ENCODE measurements around the gene CDC42SE2. TPM values are rescaled to one million over a fixed set of nuclear protein-coding genes. Genes with fewer than 3 reads are reported as not detected.

CDC42SE2 gene
- total and polyA plus RNA-seq, 2 of the 4 experiments (the other 2 are of a cell fraction), result 12.5 to 19.4 TPM

- no peak overlapping the region for H3K56ac ChIP-seq (ENCODE audit: extremely low read depth, insufficient read depth, low read length)
- H3K14ac ChIP-seq (replicated peaks; ENCODE audit: low read depth, low read length), result no peak overlapping the region
- H3K27ac ChIP-seq (ENCODE audit: insufficient read depth, low read length), result no peak overlapping the region
- CTCF ChIA-PET, result interaction anchor here (1.2 kb wide), 1 partner anchor 9 kb away, joined by 4 read pairs; no protein-coding TSS in a partner anchor
- H3K4me1 ChIP-seq (ENCODE audit: control insufficient read depth, insufficient read depth, low read length), result peaks cover 3% of the 10 kb centered on the region
- DNase-seq, result no peak
- peaks cover 26 to 39% of the 10 kb centered on the region in 2 experiments for H3K79me1 ChIP-seq (ENCODE audit: low read depth in 1 of 2, low read length in 2 of 2)
- H4K8ac ChIP-seq (ENCODE audit: low read depth in 2 of 2, low read length in 2 of 2), result no peak overlapping the region
- dilution Hi-C loops (cut with HindIII; ENCODE audit: low sequenced_read_pairs, unreplicated experiment), result no loop called here
- H4K20me1 ChIP-seq (ENCODE audit: insufficient read depth, low read length), result no peaks in the 10 kb centered on the region
- no peak for ATAC-seq (ENCODE audit: low read depth)
- no peak overlapping the region for H3K4ac ChIP-seq (ENCODE audit: low read depth, low read length)
- no peaks in the 10 kb centered on the region for H3K36me3 ChIP-seq (ENCODE audit: control insufficient read depth, insufficient read depth, low read length)
- no peak overlapping the region for H3K23ac ChIP-seq (ENCODE audit: low read depth, low read length)
- in situ Hi-C loops (cut with MboI; ENCODE audit: low sequenced_read_pairs), result no loop called here
- H2BK20ac ChIP-seq (ENCODE audit: low read depth, low read length), result no peak overlapping the region
- no TSS peak for BruUV-seq (replicated peaks)
- H3K4me3 ChIP-seq (ENCODE audit: insufficient read depth, low read depth, low read length), result no peak overlapping the region
- H3K27me3 ChIP-seq (ENCODE audit: control insufficient read depth, insufficient read depth, low read length), result no peaks in the 10 kb centered on the region
- no peak overlapping the region for H3K18ac ChIP-seq (ENCODE audit: low read depth, low read length)
- H4K5ac ChIP-seq (ENCODE audit: low read depth, low read length), result no peak overlapping the region
- H3K9me1 ChIP-seq (ENCODE audit: insufficient read depth, low read length), result peaks cover 3% of the 10 kb centered on the region; the same call in 1 of the 2 replicates
- H2AFZ ChIP-seq (replicated peaks; ENCODE audit: low read length, poor library complexity), result no peak overlapping the region
- WGBS, 2 experiments (ENCODE audit: extremely low coverage in 2 of 2, insufficient read length in 1 of 2), result no CpG with 5 or more reads among the region's 4 CpGs
- H3K4me2 ChIP-seq (ENCODE audit: low read depth, low read length), result no peak overlapping the region
- no peak overlapping the region for H2AK5ac ChIP-seq (ENCODE audit: low read depth, low read length)
- H2BK120ac ChIP-seq (ENCODE audit: low read depth, low read length), result no peak overlapping the region
- intact Hi-C loops (cut with micrococcal nuclease), result no loop called here
- no peaks in the 10 kb centered on the region for H3K9me3 ChIP-seq (ENCODE audit: control insufficient read depth, insufficient read depth, low read length)
- POLR2A ChIA-PET (ENCODE audit: unreplicated experiment), result no interaction called here
- H2BK5ac ChIP-seq (ENCODE audit: low read depth, low read length, poor library complexity, severe bottlenecking), result no peak overlapping the region
- TF ChIP-seq NFE2L2 (IDR thresholded peaks at IDR 0.05; ENCODE audit: low read depth, low read length) (no peak), FOS (IDR thresholded peaks at IDR 0.05; ENCODE audit: low read depth, low read length) (no peak), USF2 (IDR thresholded peaks at IDR 0.05; ENCODE audit: low read depth, low read length) (no peak), MAZ (IDR thresholded peaks at IDR 0.05; ENCODE audit: borderline replicate concordance, low read depth, low read length) (no peak), POLR2A (IDR thresholded peaks at IDR 0.05; ENCODE audit: low read depth, low read length) (no peak), CHD1 (IDR thresholded peaks at IDR 0.05; ENCODE audit: low read depth, low read length) (no peak), MAFK (IDR thresholded peaks at IDR 0.05; ENCODE audit: low read depth, low read length) (no peak), SMC3 (IDR thresholded peaks at IDR 0.05; ENCODE audit: low read depth, low read length) (no peak), RFX5 (IDR thresholded peaks at IDR 0.05; ENCODE audit: low read depth, low read length) (no peak), RCOR1 (IDR thresholded peaks at IDR 0.05; ENCODE audit: insufficient replicate concordance, low read length) (no peak), CEBPB (IDR thresholded peaks at IDR 0.05; ENCODE audit: low read depth, low read length) (no peak), ELK1 (IDR thresholded peaks at IDR 0.05; ENCODE audit: borderline replicate concordance, low read depth, low read length) (no peak), RAD21 (IDR thresholded peaks at IDR 0.05; ENCODE audit: low read length) (no peak), BHLHE40 (IDR thresholded peaks at IDR 0.05; ENCODE audit: low read depth, low read length) (no peak), MXI1 (IDR thresholded peaks at IDR 0.05; ENCODE audit: borderline replicate concordance, low read depth, low read length) (no peak)
- TF ChIP-seq, protein P1, sequence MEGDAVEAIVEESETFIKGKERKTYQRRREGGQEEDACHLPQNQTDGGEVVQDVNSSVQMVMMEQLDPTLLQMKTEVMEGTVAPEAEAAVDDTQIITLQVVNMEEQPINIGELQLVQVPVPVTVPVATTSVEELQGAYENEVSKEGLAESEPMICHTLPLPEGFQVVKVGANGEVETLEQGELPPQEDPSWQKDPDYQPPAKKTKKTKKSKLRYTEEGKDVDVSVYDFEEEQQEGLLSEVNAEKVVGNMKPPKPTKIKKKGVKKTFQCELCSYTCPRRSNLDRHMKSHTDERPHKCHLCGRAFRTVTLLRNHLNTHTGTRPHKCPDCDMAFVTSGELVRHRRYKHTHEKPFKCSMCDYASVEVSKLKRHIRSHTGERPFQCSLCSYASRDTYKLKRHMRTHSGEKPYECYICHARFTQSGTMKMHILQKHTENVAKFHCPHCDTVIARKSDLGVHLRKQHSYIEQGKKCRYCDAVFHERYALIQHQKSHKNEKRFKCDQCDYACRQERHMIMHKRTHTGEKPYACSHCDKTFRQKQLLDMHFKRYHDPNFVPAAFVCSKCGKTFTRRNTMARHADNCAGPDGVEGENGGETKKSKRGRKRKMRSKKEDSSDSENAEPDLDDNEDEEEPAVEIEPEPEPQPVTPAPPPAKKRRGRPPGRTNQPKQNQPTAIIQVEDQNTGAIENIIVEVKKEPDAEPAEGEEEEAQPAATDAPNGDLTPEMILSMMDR (conservative IDR thresholded peaks at IDR 0.05; ENCODE audit: low read depth, low read length), result no peak
- no peak overlapping the region for H2AK9ac ChIP-seq (replicated peaks; ENCODE audit: low read depth, low read length, poor library complexity)
- no peak overlapping the region for H4K91ac ChIP-seq (ENCODE audit: insufficient read depth, low read depth, low read length)
- H2BK15ac ChIP-seq (ENCODE audit: low read depth, low read length), result no peak overlapping the region
- no peak overlapping the region for H3K9ac ChIP-seq (ENCODE audit: low read depth, low read length)
Observed at GRCh38 chr5:131368866-131369265, 105.0 kb downstream of the CDC42SE2 start.
